ENCODE results near the gene SORCS3.
A peak's percentile ranks its signal among the peaks of the same experiment; 100 is the strongest.

DNA sequence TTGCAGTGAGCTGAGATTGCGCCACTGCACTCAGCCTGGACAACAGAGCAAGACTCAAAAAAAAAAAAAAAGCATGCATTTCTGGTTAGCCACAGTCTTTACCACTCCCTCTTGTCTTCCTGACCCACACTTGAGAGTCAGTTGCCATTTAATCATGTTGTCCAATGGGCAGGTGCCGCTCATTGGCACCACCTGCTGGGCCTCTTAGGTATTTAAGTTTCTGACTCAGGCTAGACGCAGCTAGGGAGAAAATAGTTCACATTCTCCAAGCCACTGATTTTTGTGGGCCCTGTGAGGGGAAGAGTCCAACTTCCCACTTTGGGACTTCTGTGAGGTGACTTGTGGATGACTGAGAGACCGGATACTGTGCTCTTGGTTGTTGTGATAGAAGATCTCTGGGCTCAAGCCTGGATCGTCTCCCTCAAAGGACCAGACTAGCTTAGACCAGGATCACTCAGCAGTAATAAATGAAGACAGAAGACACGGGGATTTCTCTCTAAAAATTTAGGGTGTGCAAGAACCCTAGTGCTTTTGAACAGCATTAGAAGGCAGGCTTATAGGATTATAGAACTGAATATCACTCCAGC, 26.8 kb upstream of the SORCS3 start:
- TF ChIP-seq, protein P1, sequence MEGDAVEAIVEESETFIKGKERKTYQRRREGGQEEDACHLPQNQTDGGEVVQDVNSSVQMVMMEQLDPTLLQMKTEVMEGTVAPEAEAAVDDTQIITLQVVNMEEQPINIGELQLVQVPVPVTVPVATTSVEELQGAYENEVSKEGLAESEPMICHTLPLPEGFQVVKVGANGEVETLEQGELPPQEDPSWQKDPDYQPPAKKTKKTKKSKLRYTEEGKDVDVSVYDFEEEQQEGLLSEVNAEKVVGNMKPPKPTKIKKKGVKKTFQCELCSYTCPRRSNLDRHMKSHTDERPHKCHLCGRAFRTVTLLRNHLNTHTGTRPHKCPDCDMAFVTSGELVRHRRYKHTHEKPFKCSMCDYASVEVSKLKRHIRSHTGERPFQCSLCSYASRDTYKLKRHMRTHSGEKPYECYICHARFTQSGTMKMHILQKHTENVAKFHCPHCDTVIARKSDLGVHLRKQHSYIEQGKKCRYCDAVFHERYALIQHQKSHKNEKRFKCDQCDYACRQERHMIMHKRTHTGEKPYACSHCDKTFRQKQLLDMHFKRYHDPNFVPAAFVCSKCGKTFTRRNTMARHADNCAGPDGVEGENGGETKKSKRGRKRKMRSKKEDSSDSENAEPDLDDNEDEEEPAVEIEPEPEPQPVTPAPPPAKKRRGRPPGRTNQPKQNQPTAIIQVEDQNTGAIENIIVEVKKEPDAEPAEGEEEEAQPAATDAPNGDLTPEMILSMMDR (conservative IDR thresholded peaks at IDR 0.05; ENCODE audit: low read depth, low read length), result peak; percentile 59
- TF ChIP-seq EZH2 (IDR thresholded peaks at IDR 0.05; ENCODE audit: low read length, unreplicated experiment), result no peak

All from PC-3 (cell line).